ENCODE results near the gene ACOT7. TPM values are rescaled to one million over a fixed set of nuclear protein-coding genes. Genes with fewer than 3 reads are reported as not detected.

Gene ACOT7
- total and polyA plus RNA-seq, 2 donors (not counting 1 experiment from before 2014, with no cell fraction given): 4.2 to 4.6 TPM

GRCh38 chr1:6354659-6355317, 38.8 kb downstream of the ACOT7 start:
- H3K27ac Mint-ChIP-seq: no peak overlapping the region
- 97% methylated on average over 10 of the region's 12 CpGs for WGBS (ENCODE audit: insufficient coverage)
- no peaks in the 10 kb centered on the region for H4K20me1 ChIP-seq (ENCODE audit: control insufficient read depth, insufficient read depth, low read length, poor library complexity, severe bottlenecking)
- peaks cover 15 to 16% of the 10 kb centered on the region in 2 donors for H3K4me1 ChIP-seq (ENCODE audit: control insufficient read depth in 2 of 2, insufficient read depth in 2 of 2, low read length in 2 of 2)
- ChIA-PET CTCF (no interaction called here), POLR2A (interaction anchor here (0.6 kb wide), 1 partner anchor 11 kb away, joined by 6 read pairs; no protein-coding TSS in a partner anchor)
- H3K79me2 ChIP-seq (ENCODE audit: control insufficient read depth, insufficient read depth, low read length): no peaks in the 10 kb centered on the region
- H3K36me3 ChIP-seq (replicated peaks in 1 of 2; ENCODE audit: control extremely low read depth in 1 of 2, control insufficient read depth in 1 of 2, extremely low read depth in 1 of 2, insufficient read depth in 2 of 2, low read length in 1 of 2): no peaks in the 10 kb centered on the region
- H3K9ac ChIP-seq (ENCODE audit: low read length): no peak overlapping the region
- DNase-seq (no peak), ATAC-seq (ENCODE audit: low read depth) (no peak)
- H3K4me2 ChIP-seq (replicated peaks; ENCODE audit: low read depth, low read length, poor library complexity, severe bottlenecking): no peak overlapping the region
- H3K27me3 Mint-ChIP-seq: no peaks in the 10 kb centered on the region
- intact Hi-C loops (cut with micrococcal nuclease): loop anchor here (5.0 kb wide), 1 partner anchor 38 kb away; the partner anchor contains the start of gene ACOT7
- no peak for TF ChIP-seq EZH2 (IDR thresholded peaks at IDR 0.05; ENCODE audit: borderline replicate concordance, insufficient read depth, low read depth, low read length, poor library complexity, severe bottlenecking)
- TF ChIP-seq CTCF (IDR thresholded peaks at IDR 0.05): no peak
- no peak overlapping the region for H2AFZ ChIP-seq (ENCODE audit: insufficient read depth, low read depth, low read length, poor library complexity, severe bottlenecking)
- no peaks in the 10 kb centered on the region for H3K9me3 ChIP-seq (ENCODE audit: control extremely low read depth in 1 of 3, control insufficient read depth in 2 of 3, insufficient read depth in 1 of 3, low read length in 2 of 3)
- peaks cover 12% of the 10 kb centered on the region for H3K4me1 Mint-ChIP-seq
- no peaks in the 10 kb centered on the region for H3K9me3 Mint-ChIP-seq (ENCODE audit: insufficient read depth)
- no peaks in the 10 kb centered on the region for H3K27me3 ChIP-seq (replicated peaks in 1 of 4; ENCODE audit: control extremely low read depth in 1 of 4, control insufficient read depth in 3 of 4, insufficient read depth in 4 of 4, low read length in 3 of 4)
- H3K27ac ChIP-seq (ENCODE audit: low read length in 2 of 2): no peak overlapping the region
- H3K4me3 ChIP-seq (ENCODE audit: control extremely low read depth in 1 of 5, extremely low read depth in 1 of 5, insufficient read depth in 1 of 5, low read depth in 2 of 5, low read length in 4 of 5): no peak overlapping the region
- no peak overlapping the region for H3K4me3 Mint-ChIP-seq

- Histone ChIP-seq H3K9me3 (ENCODE audit: control extremely low read depth in 1 of 3, control insufficient read depth in 2 of 3, insufficient read depth in 1 of 3, low read length in 2 of 3) (no peaks in the 10 kb centered on the region), H3K4me1 (ENCODE audit: control insufficient read depth in 2 of 2, insufficient read depth in 2 of 2, low read length in 2 of 2) (peaks cover 8 to 9% of the 10 kb centered on the region in 2 donors), H3K4me2 (replicated peaks; ENCODE audit: low read depth, low read length, poor library complexity, severe bottlenecking) (no peak overlapping the region), H3K4me3 (ENCODE audit: control extremely low read depth in 1 of 5, extremely low read depth in 1 of 5, insufficient read depth in 1 of 5, low read depth in 2 of 5, low read length in 4 of 5) (no peak overlapping the region), H2AFZ (ENCODE audit: insufficient read depth, low read depth, low read length, poor library complexity, severe bottlenecking) (no peak overlapping the region), H3K27me3 (replicated peaks in 1 of 4; ENCODE audit: control extremely low read depth in 1 of 4, control insufficient read depth in 3 of 4, insufficient read depth in 4 of 4, low read length in 3 of 4) (no peaks in the 10 kb centered on the region), H3K36me3 (replicated peaks in 1 of 2; ENCODE audit: control extremely low read depth in 1 of 2, control insufficient read depth in 1 of 2, extremely low read depth in 1 of 2, insufficient read depth in 2 of 2, low read length in 1 of 2) (no peaks in the 10 kb centered on the region), H4K20me1 (ENCODE audit: control insufficient read depth, insufficient read depth, low read length, poor library complexity, severe bottlenecking) (no peaks in the 10 kb centered on the region), H3K9ac (ENCODE audit: low read length) (no peak overlapping the region), H3K79me2 (ENCODE audit: control insufficient read depth, insufficient read depth, low read length) (no peaks in the 10 kb centered on the region), H3K27ac (ENCODE audit: low read length in 2 of 2) (no peak overlapping the region)
- Mint-ChIP-seq H3K4me3 (no peak overlapping the region), H3K27ac (no peak overlapping the region), H3K9me3 (ENCODE audit: insufficient read depth) (no peaks in the 10 kb centered on the region), H3K4me1 (peaks cover 5% of the 10 kb centered on the region), H3K27me3 (no peaks in the 10 kb centered on the region)
- intact Hi-C loops (cut with micrococcal nuclease): no loop called here
- TF ChIP-seq EZH2 (IDR thresholded peaks at IDR 0.05; ENCODE audit: borderline replicate concordance, insufficient read depth, low read depth, low read length, poor library complexity, severe bottlenecking) (no peak), CTCF (IDR thresholded peaks at IDR 0.05) (no peak)
- WGBS (ENCODE audit: insufficient coverage): 96% methylated on average over 14 of the region's 14 CpGs
- no peak for ATAC-seq (ENCODE audit: low read depth)
- CTCF ChIA-PET: no interaction called here
- no peak for DNase-seq
- POLR2A ChIA-PET: no interaction called here
These were observed 39.5 kb downstream of the ACOT7 start for GRCh38 chr1:6353955-6354658.
